Cardiac muscle cell (in vitro differentiated cells and primary cell): ENCODE measurements around the gene RBMX. TPM values are rescaled to one million over a fixed set of nuclear protein-coding genes. Genes with fewer than 3 reads are reported as not detected.

Source experiments
- DNase-seq, 2 donors: peaks; one replicate each; pipeline versions ENCODE4 v3.0.0 to v3.0.0-alpha.2; 2010 to 2017; ENCODE audit warnings: low read depth in 1 of 2, low spot score in 1 of 2
- H3K27ac ChIP-seq: fragments of 200-600 bp; sonication (generic); 2 replicates; pipeline ENCODE4 v1.5.1; 2016
- H3K27me3 ChIP-seq: fragments of 200-600 bp; sonication (generic); 2 replicates; pipeline ENCODE4 v1.6.0; 2016; ENCODE audit warnings: control low read depth
- H3K36me3 ChIP-seq: fragments of 200-600 bp; sonication (generic); 2 replicates; pipeline ENCODE4 v1.5.1; 2016; ENCODE audit warnings: control low read depth
- H3K4me1 ChIP-seq: fragments of 200-600 bp; sonication (generic); 2 replicates; pipeline ENCODE4 v1.8.1; 2017; ENCODE audit warnings: low read depth, mild to moderate bottlenecking, mixed run types
- H3K4me3 ChIP-seq: fragments of 200-600 bp; sonication (generic); 2 replicates; pipeline ENCODE4 v1.5.1; 2016; ENCODE audit warnings: mild to moderate bottlenecking
- H3K9me3 ChIP-seq: fragments of 200-600 bp; sonication (generic); 2 replicates; pipeline ENCODE4 v1.5.1; 2017; ENCODE audit warnings: low read depth, mild to moderate bottlenecking, control low read depth
- polyA plus RNA-seq: library from polyadenylated mRNA; unstranded; fragments of >200 nt; fragmentation: Nextera tagmentation; extraction: Ambion mirVana; gene quantifications from 2 replicates; pipeline ENCODE4 v1.2.1, GENCODE V29; 2016
- total RNA-seq: library from RNA; depleted of rRNA; stranded (reverse); fragments of >200 nt; gene quantifications from 2 replicates; pipeline ENCODE4 v1.2.3, GENCODE V29; 2016
- TF ChIP-seq, protein P1 (sequence below): IDR thresholded peaks from 2 replicates; pipeline ENCODE4 v1.5.1; 2012; ENCODE audit warnings: low read depth, mild to moderate bottlenecking, low read length

Gene RBMX
- total and polyA plus RNA-seq, 2 experiments from 2014 or later: 169 to 370 TPM

DNA sequence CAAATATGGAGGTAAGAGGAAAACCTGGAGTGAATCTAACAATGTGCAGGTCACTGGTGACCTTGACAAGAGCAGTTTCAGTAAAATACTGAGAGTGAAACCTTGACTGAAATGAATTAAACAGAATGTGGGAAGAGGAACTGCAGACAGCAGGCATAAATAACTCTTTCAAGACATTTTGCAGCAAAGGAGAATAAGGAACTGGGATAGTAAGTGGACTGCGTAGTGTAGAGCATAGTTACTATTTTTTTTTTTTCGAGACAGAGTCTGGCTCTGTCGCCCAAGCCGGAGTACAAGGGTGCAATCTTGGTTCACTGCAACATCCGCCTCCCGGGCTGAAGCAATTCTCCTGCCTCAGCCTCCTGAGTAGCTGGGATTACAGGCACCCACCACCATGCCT is 24.0 kb downstream of the RBMX start:
- Histone ChIP-seq H3K4me1 (no peaks in the 10 kb centered on the region), H3K27ac (no peak overlapping the region), H3K36me3 (peaks cover 15% of the 10 kb centered on the region), H3K4me3 (no peak overlapping the region), H3K9me3 (no peaks in the 10 kb centered on the region), H3K27me3 (no peaks in the 10 kb centered on the region)
- TF ChIP-seq, protein P1, sequence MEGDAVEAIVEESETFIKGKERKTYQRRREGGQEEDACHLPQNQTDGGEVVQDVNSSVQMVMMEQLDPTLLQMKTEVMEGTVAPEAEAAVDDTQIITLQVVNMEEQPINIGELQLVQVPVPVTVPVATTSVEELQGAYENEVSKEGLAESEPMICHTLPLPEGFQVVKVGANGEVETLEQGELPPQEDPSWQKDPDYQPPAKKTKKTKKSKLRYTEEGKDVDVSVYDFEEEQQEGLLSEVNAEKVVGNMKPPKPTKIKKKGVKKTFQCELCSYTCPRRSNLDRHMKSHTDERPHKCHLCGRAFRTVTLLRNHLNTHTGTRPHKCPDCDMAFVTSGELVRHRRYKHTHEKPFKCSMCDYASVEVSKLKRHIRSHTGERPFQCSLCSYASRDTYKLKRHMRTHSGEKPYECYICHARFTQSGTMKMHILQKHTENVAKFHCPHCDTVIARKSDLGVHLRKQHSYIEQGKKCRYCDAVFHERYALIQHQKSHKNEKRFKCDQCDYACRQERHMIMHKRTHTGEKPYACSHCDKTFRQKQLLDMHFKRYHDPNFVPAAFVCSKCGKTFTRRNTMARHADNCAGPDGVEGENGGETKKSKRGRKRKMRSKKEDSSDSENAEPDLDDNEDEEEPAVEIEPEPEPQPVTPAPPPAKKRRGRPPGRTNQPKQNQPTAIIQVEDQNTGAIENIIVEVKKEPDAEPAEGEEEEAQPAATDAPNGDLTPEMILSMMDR: no peak
- no peak for DNase-seq

DNA sequence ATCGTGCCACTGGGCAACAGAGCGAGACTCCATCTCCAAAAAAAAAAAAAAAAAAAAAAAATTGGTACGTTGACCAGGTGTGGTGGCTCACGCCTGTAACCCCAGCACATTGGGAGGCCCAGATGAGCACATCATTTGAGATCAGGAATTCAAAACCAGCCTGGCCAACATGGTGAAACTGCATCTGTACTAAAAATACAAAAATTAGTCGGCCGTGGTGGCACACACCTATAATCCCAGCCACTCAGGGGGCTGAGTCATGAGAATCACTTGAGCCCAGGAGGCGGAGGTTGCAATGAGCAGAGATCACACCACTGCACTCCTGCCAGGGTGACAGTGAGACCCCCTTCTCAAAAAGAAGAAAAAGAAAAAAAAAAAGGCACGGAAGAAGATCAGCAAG is 24.5 kb downstream of the RBMX start:
- Histone ChIP-seq H3K27ac (no peak overlapping the region), H3K36me3 (peaks cover 14% of the 10 kb centered on the region), H3K4me1 (no peaks in the 10 kb centered on the region), H3K27me3 (no peaks in the 10 kb centered on the region), H3K4me3 (no peak overlapping the region), H3K9me3 (no peaks in the 10 kb centered on the region)
- no peak for DNase-seq
- TF ChIP-seq, protein P1: no peak

DNA sequence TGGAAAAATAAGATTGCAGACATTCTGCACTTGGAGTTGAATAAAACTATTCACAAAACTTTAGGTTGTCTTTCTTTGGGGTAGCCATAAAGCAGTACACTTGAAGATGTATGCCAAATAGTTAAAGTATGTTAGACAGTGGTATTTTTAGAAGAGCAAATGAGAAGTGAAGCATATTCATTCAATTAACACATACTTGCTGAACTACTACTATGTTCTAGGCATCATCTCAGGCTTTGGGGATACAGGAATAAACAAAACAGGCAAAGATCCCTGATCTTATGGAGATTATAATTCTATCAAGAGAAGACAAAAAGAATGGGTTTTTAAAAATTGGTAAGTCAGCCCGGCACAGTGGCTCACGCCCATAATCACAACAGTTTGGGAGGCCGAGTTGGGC is 29.0 kb downstream of the RBMX start:
- H3K4me1 ChIP-seq: no peaks in the 10 kb centered on the region
- TF ChIP-seq, protein P1: no peak
- H3K27ac ChIP-seq: no peak overlapping the region
- no peak for DNase-seq
- H3K27me3 ChIP-seq: no peaks in the 10 kb centered on the region
- peaks cover 23% of the 10 kb centered on the region for H3K36me3 ChIP-seq
- no peaks in the 10 kb centered on the region for H3K9me3 ChIP-seq
- no peak overlapping the region for H3K4me3 ChIP-seq

DNA sequence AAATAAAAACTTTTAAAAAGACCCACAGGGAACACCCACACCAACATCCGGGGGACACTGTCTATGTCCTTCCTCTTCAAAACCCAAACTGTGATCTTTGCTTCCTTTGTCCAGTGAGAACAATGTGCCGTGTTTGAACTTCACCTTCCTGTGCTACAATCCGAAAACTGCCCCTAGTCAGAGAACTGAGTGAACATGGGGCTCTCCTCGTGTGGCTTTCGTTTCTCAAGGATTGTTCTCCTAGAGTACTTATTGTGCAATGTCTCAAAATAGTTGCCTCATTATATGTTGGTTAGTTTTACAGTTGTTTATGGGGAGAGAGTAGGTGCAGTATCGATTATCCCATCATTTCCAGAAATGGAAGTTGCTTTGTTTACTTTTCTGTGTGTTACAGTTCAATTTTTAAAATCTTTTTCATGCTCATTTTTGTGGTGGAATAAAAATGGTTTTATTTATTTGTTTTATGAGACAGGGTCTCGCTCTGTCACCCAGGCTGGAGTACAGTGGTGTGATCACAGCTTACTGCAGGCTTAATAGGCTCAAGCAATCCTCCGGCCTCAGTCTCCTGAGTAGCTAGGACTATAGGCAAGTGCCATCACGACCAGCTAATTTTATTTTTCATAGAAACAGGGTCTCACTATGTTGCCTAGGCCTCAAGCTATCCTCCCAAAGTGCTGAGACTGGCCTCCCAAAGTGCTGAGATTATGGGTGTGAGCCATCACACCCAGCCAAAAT is 29.9 kb downstream of the RBMX start:
- H3K27me3 ChIP-seq: no peaks in the 10 kb centered on the region
- TF ChIP-seq, protein P1: no peak
- H3K4me3 ChIP-seq: no peak overlapping the region
- H3K36me3 ChIP-seq: peaks cover 23% of the 10 kb centered on the region
- DNase-seq: peak in 1 of 2 donors; percentile 56
- no peaks in the 10 kb centered on the region for H3K9me3 ChIP-seq
- no peaks in the 10 kb centered on the region for H3K4me1 ChIP-seq
- H3K27ac ChIP-seq: no peak overlapping the region

DNA sequence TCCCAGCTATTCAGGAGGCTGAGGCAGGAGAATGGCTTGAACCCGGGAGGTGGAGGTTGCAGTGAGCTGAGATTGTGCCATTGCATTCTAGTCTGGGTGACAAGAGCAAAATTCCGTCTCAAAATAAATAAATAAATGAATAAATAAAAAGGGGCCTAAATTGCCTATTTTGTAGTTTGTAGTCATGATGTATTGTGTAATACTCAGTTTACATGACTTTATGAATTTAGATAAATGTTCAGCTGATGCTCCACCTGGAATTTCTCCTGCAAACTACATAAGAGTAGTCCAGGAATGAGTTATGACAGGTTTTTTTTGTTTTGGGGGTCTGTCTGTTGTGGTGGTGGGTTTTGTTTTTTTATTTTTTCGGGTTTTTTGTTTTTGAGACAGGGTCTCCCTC is 31.1 kb downstream of the RBMX start:
- Histone ChIP-seq H3K9me3 (no peaks in the 10 kb centered on the region), H3K4me1 (no peaks in the 10 kb centered on the region), H3K27me3 (no peaks in the 10 kb centered on the region), H3K27ac (no peak overlapping the region), H3K4me3 (no peak overlapping the region), H3K36me3 (peaks cover 20% of the 10 kb centered on the region)
- DNase-seq: no peak
- TF ChIP-seq, protein P1: no peak
